Effector memory CD8-positive, alpha-beta T cell (primary cell): ENCODE results near the gene DOCK9.
A peak's percentile ranks its signal among the peaks of the same experiment; 100 is the strongest.

ENCODE experiments used
- ATAC-seq: fragments of 150-1000 bp; cut with Tn5 transposase; replicated peaks from 2 replicates; pipeline ENCODE4 v1.10.0; 2021; ENCODE audit warnings: mild to moderate bottlenecking, moderate library complexity
- DNase-seq, 3 experiments: peaks; one replicate each; pipeline ENCODE4 v3.0.0; 2021
- H3K27ac Mint-ChIP-seq, 2 donors: one replicate each; pipeline ENCODE4 v1.8.0; 2022; ENCODE audit warnings: mild to moderate bottlenecking in 2 of 2, mixed read lengths in 2 of 2, moderate library complexity in 2 of 2
- H3K27me3 Mint-ChIP-seq, 2 donors: one replicate each; pipeline ENCODE4 v1.8.0; 2022; ENCODE audit warnings: mixed read lengths in 2 of 2
- H3K36me3 Mint-ChIP-seq: one replicate; pipeline ENCODE4 v1.8.0; 2022; ENCODE audit warnings: mild to moderate bottlenecking, moderate library complexity, mixed read lengths; ENCODE audit not compliant: insufficient read depth
- H3K4me1 Mint-ChIP-seq, 2 donors: one replicate each; pipeline ENCODE4 v1.8.0; 2022; ENCODE audit warnings: low read depth in 2 of 2, mixed read lengths in 2 of 2
- H3K4me3 Mint-ChIP-seq, 2 donors: one replicate each; pipeline ENCODE4 v1.8.0; 2022; ENCODE audit warnings: mild to moderate bottlenecking in 2 of 2, mixed read lengths in 2 of 2, moderate library complexity in 2 of 2
- H3K9me3 Mint-ChIP-seq, 2 donors: one replicate each; pipeline ENCODE4 v1.8.0; 2022; ENCODE audit warnings: mixed read lengths in 2 of 2

DOCK9 gene

GRCh38 chr13:98942485-98942884 lies 35.4 kb downstream of the DOCK9 start:
- no peak for ATAC-seq
- Mint-ChIP-seq H3K27me3 (no peaks in the 10 kb centered on the region), H3K4me1 (peaks cover 21 to 25% of the 10 kb centered on the region in 2 donors), H3K27ac (no peak overlapping the region), H3K9me3 (no peaks in the 10 kb centered on the region), H3K36me3 (no peaks in the 10 kb centered on the region), H3K4me3 (no peak overlapping the region)
- no peak for DNase-seq

GRCh38 chr13:98941536-98941935 lies 36.3 kb downstream of the DOCK9 start:
- no peak for DNase-seq

GRCh38 chr13:98941126-98941525 lies 36.7 kb downstream of the DOCK9 start:
- Mint-ChIP-seq H3K9me3 (no peaks in the 10 kb centered on the region), H3K36me3 (no peaks in the 10 kb centered on the region), H3K27me3 (no peaks in the 10 kb centered on the region), H3K4me1 (peaks cover 14 to 20% of the 10 kb centered on the region in 2 donors), H3K27ac (no peak overlapping the region), H3K4me3 (no peak overlapping the region)
- ATAC-seq = no peak
- DNase-seq = no peak

More at GRCh38 chr13:98941536-98941935, 36.3 kb downstream of the DOCK9 start:
- Mint-ChIP-seq H3K36me3 (no peaks in the 10 kb centered on the region), H3K27ac (no peak overlapping the region), H3K4me1 (peaks cover 17 to 21% of the 10 kb centered on the region in 2 donors), H3K4me3 (no peak overlapping the region), H3K27me3 (no peaks in the 10 kb centered on the region), H3K9me3 (no peaks in the 10 kb centered on the region)
- ATAC-seq = no peak

GRCh38 chr13:98940325-98941001 lies 37.4 kb downstream of the DOCK9 start:
- Mint-ChIP-seq H3K27ac (no peak overlapping the region), H3K4me1 (peaks cover 11 to 17% of the 10 kb centered on the region in 2 donors), H3K9me3 (no peaks in the 10 kb centered on the region), H3K36me3 (no peaks in the 10 kb centered on the region), H3K4me3 (no peak overlapping the region), H3K27me3 (no peaks in the 10 kb centered on the region)
- ATAC-seq = no peak
- DNase-seq = no peak

GRCh38 chr13:98939660-98940191 lies 38.1 kb downstream of the DOCK9 start:
- Mint-ChIP-seq H3K4me3 (no peak overlapping the region), H3K9me3 (peaks cover 0 to 2% of the 10 kb centered on the region in 2 donors), H3K27me3 (no peaks in the 10 kb centered on the region), H3K4me1 (peaks cover 8 to 15% of the 10 kb centered on the region in 2 donors), H3K27ac (peak overlapping the region in 1 of 2 donors; percentile 11), H3K36me3 (no peaks in the 10 kb centered on the region)
- no peak for DNase-seq
- ATAC-seq = no peak

GRCh38 chr13:98938801-98939200 lies 39.1 kb downstream of the DOCK9 start:
- Mint-ChIP-seq H3K4me3 (no peak overlapping the region), H3K36me3 (no peaks in the 10 kb centered on the region)
- ATAC-seq = no peak

GRCh38 chr13:98937911-98938381 lies 39.9 kb downstream of the DOCK9 start:
- Mint-ChIP-seq H3K4me1 (peaks cover 8 to 15% of the 10 kb centered on the region in 2 donors), H3K36me3 (no peaks in the 10 kb centered on the region), H3K4me3 (no peak overlapping the region), H3K27ac (no peak overlapping the region), H3K9me3 (peaks cover 0 to 2% of the 10 kb centered on the region in 2 donors), H3K27me3 (no peaks in the 10 kb centered on the region)
- DNase-seq (no peak), ATAC-seq (no peak)

More at GRCh38 chr13:98938801-98939200, 39.1 kb downstream of the DOCK9 start:
- DNase-seq = no peak
- peaks cover 8 to 15% of the 10 kb centered on the region in 2 donors for H3K4me1 Mint-ChIP-seq
- H3K9me3 Mint-ChIP-seq = peaks cover 0 to 2% of the 10 kb centered on the region in 2 donors
- H3K27me3 Mint-ChIP-seq = no peaks in the 10 kb centered on the region
- no peak overlapping the region for H3K27ac Mint-ChIP-seq

- no peak overlapping the region for H3K27ac Mint-ChIP-seq
- peaks cover 5% of the 10 kb centered on the region for H3K36me3 Mint-ChIP-seq
- no peaks in the 10 kb centered on the region for H3K27me3 Mint-ChIP-seq
- DNase-seq (no peak), ATAC-seq (no peak)
- no peak overlapping the region for H3K4me3 Mint-ChIP-seq
- H3K4me1 Mint-ChIP-seq = peaks cover 5 to 10% of the 10 kb centered on the region in 2 donors
- H3K9me3 Mint-ChIP-seq = peaks cover 0 to 2% of the 10 kb centered on the region in 2 donors
Measured at GRCh38 chr13:98934243-98934642, 43.6 kb downstream of the DOCK9 start.

- Mint-ChIP-seq H3K36me3 (peaks cover 9% of the 10 kb centered on the region), H3K4me1 (peaks cover 2 to 14% of the 10 kb centered on the region in 2 donors), H3K27me3 (no peaks in the 10 kb centered on the region), H3K27ac (peak overlapping the region in 1 of 2 donors; percentile 65), H3K9me3 (peaks cover 0 to 2% of the 10 kb centered on the region in 2 donors), H3K4me3 (no peak overlapping the region)
- no peak for DNase-seq
- no peak for ATAC-seq
Measured at GRCh38 chr13:98930151-98930591, 47.7 kb downstream of the DOCK9 start.

GRCh38 chr13:98927951-98928927 lies 49.6 kb downstream of the DOCK9 start:
- ATAC-seq (no peak), DNase-seq (no peak)
- Mint-ChIP-seq H3K36me3 (peaks cover 14% of the 10 kb centered on the region), H3K4me3 (no peak overlapping the region), H3K9me3 (no peaks in the 10 kb centered on the region), H3K27me3 (no peaks in the 10 kb centered on the region), H3K27ac (no peak overlapping the region), H3K4me1 (peaks cover 3 to 14% of the 10 kb centered on the region in 2 donors)

- peaks cover 3 to 11% of the 10 kb centered on the region in 2 donors for H3K4me1 Mint-ChIP-seq
Measured at GRCh38 chr13:98925949-98926348, 51.9 kb downstream of the DOCK9 start.

GRCh38 chr13:98923641-98924397 lies 54.0 kb downstream of the DOCK9 start:
- Mint-ChIP-seq H3K9me3 (no peaks in the 10 kb centered on the region), H3K27me3 (no peaks in the 10 kb centered on the region), H3K27ac (no peak overlapping the region), H3K4me3 (no peak overlapping the region), H3K4me1 (peaks cover 8 to 17% of the 10 kb centered on the region in 2 donors), H3K36me3 (peaks cover 18% of the 10 kb centered on the region)
- DNase-seq (no peak), ATAC-seq (no peak)

More at GRCh38 chr13:98925949-98926348, 51.9 kb downstream of the DOCK9 start:
- Mint-ChIP-seq H3K27me3 (no peaks in the 10 kb centered on the region), H3K4me3 (no peak overlapping the region), H3K36me3 (peaks cover 20% of the 10 kb centered on the region), H3K27ac (no peak overlapping the region), H3K9me3 (no peaks in the 10 kb centered on the region)
- ATAC-seq (no peak), DNase-seq (no peak)

- Mint-ChIP-seq H3K27me3 (no peaks in the 10 kb centered on the region), H3K4me3 (no peak overlapping the region), H3K9me3 (no peaks in the 10 kb centered on the region), H3K4me1 (peaks cover 12 to 21% of the 10 kb centered on the region in 2 donors), H3K36me3 (peaks cover 18% of the 10 kb centered on the region), H3K27ac (no peak overlapping the region)
- ATAC-seq = no peak
- no peak for DNase-seq
Measured at GRCh38 chr13:98922306-98922705, 55.6 kb downstream of the DOCK9 start.
